Occipital lobe (tissue), 2 donors: ENCODE measurements around the gene NENF. TPM values are rescaled to one million over a fixed set of nuclear protein-coding genes. Genes with fewer than 3 reads are reported as not detected.

Experiments
- DNase-seq: peaks from one replicate; lab custom pipeline; 2025; lab: John Stamatoyannopoulos, UW
- total RNA-seq: library from RNA; depleted of rRNA; stranded (reverse); fragments of >200 nt; gene quantifications from one replicate; pipeline ENCODE4 v1.2.3, GENCODE V29; 2014

NENF gene
- total RNA-seq, 1 donor from 2014 or later, result 14.8 TPM

GRCh38 chr1:212430955-212431394 lies 1.7 kb upstream of the NENF start:
- no peak for DNase-seq

GRCh38 chr1:212431644-212432043 lies 1.1 kb upstream of the NENF start:
- DNase-seq, result no peak

- no peak for DNase-seq
These were observed 454 bp upstream of the NENF start for GRCh38 chr1:212432272-212432660.

- DNase-seq, result no peak
These were observed 1.1 kb downstream of the NENF start for GRCh38 chr1:212433577-212434462.

- no peak for DNase-seq
These were observed 2.3 kb downstream of the NENF start for GRCh38 chr1:212434992-212435391.

GRCh38 chr1:212437179-212437798 lies 4.6 kb downstream of the NENF start:
- DNase-seq, result no peak

GRCh38 chr1:212438831-212439237 lies 6.1 kb downstream of the NENF start:
- DNase-seq, result no peak

GRCh38 chr1:212440419-212440818 lies 7.7 kb downstream of the NENF start:
- no peak for DNase-seq

GRCh38 chr1:212442408-212442807 lies 9.7 kb downstream of the NENF start:
- DNase-seq, result no peak

- no peak for DNase-seq
These were observed 13.6 kb downstream of the NENF start for GRCh38 chr1:212446333-212446732.

- no peak for DNase-seq
These were observed 14.8 kb downstream of the NENF start for GRCh38 chr1:212447478-212447877.

GRCh38 chr1:212450331-212450881 lies 17.7 kb downstream of the NENF start:
- peak; percentile 48 for DNase-seq

- DNase-seq, result no peak
These were observed 18.9 kb downstream of the NENF start for GRCh38 chr1:212451416-212452322.

- peak; percentile 69 for DNase-seq
These were observed 19.8 kb downstream of the NENF start for GRCh38 chr1:212452323-212453155.

GRCh38 chr1:212453156-212453857 lies 20.6 kb downstream of the NENF start:
- DNase-seq, result no peak

GRCh38 chr1:212454741-212455140 lies 22.0 kb downstream of the NENF start:
- no peak for DNase-seq

- no peak for DNase-seq
These were observed 22.7 kb downstream of the NENF start for GRCh38 chr1:212455401-212455800.

- DNase-seq, result peak; percentile 85
These were observed 23.2 kb downstream of the NENF start for GRCh38 chr1:212455803-212456528.

- DNase-seq, result no peak
These were observed 25.1 kb downstream of the NENF start for GRCh38 chr1:212457740-212458338.
